HL-60 (cell line): ENCODE results near the gene FOXD1.

ENCODE experiments used
- GABPA ChIP-seq: IDR thresholded peaks from 2 replicates; pipeline ENCODE4 v1.6.1; 2012; ENCODE audit warnings: low read depth
- POLR2AphosphoS5 ChIP-seq: IDR thresholded peaks from 2 replicates; pipeline ENCODE4 v1.6.1; 2012; ENCODE audit warnings: low read depth
- SPI1 ChIP-seq: IDR thresholded peaks from 2 replicates; pipeline ENCODE4 v1.6.1; 2012; ENCODE audit warnings: low read depth, mild to moderate bottlenecking, borderline replicate concordance
- TF ChIP-seq, protein P1 (sequence below): IDR thresholded peaks from one replicate; pipeline ENCODE4 v1.5.1; 2011; ENCODE audit warnings: low read length, control low read depth, inconsistent platforms; ENCODE audit not compliant: insufficient read depth

- TF ChIP-seq, protein P1, sequence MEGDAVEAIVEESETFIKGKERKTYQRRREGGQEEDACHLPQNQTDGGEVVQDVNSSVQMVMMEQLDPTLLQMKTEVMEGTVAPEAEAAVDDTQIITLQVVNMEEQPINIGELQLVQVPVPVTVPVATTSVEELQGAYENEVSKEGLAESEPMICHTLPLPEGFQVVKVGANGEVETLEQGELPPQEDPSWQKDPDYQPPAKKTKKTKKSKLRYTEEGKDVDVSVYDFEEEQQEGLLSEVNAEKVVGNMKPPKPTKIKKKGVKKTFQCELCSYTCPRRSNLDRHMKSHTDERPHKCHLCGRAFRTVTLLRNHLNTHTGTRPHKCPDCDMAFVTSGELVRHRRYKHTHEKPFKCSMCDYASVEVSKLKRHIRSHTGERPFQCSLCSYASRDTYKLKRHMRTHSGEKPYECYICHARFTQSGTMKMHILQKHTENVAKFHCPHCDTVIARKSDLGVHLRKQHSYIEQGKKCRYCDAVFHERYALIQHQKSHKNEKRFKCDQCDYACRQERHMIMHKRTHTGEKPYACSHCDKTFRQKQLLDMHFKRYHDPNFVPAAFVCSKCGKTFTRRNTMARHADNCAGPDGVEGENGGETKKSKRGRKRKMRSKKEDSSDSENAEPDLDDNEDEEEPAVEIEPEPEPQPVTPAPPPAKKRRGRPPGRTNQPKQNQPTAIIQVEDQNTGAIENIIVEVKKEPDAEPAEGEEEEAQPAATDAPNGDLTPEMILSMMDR = no peak
- TF ChIP-seq POLR2AphosphoS5 (no peak), SPI1 (no peak), GABPA (no peak)
Observed at GRCh38 chr5:73452215-73452614, 3.6 kb upstream of the FOXD1 start.
